HG03064 (cell line): ENCODE data around the gene MBNL2.

Experiments used
- ATAC-seq: cut with Tn5 transposase; IDR thresholded peaks from one replicate; pipeline ENCODE4 v1.9.1; 2021; ENCODE audit warnings: low read depth; ENCODE audit not compliant: unreplicated experiment

Gene MBNL2

GRCh38 chr13:97432917-97433726 is 211.0 kb downstream of the MBNL2 start:
- ATAC-seq, result peak; percentile 74

DNA sequence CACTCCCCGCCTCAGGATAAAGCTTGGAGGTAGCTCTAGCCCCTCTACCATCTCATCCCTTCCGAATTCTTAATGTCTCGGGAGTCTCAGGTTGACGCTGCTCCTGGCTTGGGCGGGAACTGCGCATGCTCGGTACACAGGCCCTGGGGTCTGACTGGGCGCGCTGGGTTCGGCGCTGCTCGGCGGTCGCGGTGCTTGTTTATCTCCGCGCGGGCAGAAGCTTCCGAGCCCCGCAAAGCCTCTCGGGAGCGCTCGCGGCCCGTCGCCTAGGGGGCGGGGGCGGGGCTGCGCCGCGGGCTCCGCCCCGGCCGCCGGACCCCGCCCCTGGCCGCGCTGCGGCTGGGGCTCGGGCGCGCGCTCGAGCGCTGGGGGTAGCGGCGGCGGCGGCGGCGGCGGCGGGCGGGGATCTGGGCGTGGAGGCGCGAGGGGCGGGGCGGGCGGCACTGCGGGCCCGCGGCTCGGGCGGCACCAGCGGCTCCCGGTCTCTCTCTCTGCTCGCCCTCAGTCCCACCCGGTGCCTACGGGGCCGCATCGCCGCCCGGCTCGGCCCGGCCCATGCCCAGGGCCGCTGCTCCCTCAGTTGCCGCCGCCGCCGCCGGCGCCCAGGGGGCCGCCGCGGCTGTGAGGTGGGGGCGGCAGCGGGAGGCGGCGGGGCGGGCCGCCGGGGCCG is 211.7 kb downstream of the MBNL2 start, which contains the start of gene RAP2A:
RAP2A (plus strand) TSS at position 443 of the 670 bp plus-strand sequence. CDS start 302 bp downstream, outside the sequence.
- peak; percentile 40 for ATAC-seq

DNA sequence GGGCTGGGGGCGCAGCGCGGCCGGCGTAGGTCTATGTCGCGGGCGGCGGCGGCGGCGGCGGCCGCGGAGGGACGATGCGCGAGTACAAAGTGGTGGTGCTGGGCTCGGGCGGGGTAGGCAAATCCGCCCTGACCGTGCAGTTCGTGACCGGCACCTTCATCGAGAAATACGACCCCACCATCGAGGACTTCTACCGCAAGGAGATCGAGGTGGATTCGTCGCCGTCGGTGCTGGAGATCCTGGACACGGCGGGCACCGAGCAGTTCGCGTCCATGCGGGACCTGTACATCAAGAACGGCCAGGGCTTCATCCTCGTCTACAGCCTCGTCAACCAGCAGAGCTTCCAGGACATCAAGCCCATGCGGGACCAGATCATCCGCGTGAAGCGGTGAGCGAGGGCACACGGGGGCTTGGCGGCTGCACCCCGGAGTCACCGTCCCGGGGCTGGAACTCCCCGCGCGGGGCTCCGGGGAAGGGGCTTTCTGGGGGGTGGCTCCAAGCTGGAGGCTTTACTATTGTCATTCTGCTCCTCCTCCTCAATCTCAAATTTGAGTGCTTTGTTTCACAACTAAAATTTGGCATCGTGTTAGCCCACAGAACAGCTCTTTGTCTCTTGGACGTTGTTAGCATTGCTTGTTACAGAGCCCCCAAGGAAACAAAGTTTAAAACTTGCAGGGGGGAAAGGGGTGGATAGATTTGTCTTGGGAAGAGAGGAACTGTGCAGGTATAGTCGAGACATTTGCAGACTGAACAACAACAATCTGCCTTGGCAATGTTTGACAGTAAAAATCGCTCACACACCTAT is 212.5 kb downstream of the MBNL2 start:
- ATAC-seq, result peak; percentile 2

- ATAC-seq, result no peak
Measured at GRCh38 chr13:97435323-97435722, 213.2 kb downstream of the MBNL2 start.

- ATAC-seq, result no peak
Measured at GRCh38 chr13:97435794-97436193, 213.7 kb downstream of the MBNL2 start.

DNA sequence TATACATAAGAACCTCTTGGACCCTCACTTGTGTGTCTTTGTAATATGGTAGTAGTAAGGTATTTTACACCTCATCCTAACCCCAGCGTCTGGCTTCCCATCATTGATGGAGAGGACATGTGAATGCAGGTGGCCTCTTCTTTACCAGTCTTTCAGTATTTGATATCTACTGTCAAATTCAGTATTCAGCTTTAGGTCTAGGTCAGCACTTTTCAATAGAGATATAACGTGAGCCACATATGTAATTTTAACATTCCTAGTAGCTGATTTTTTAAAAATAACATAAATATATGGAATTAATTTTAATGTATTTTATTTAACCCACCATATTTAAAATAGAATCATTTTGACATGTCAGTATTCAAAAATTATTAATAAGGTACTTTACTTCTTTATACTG is 214.7 kb downstream of the MBNL2 start:
- no peak for ATAC-seq

GRCh38 chr13:97437729-97438128 is 215.6 kb downstream of the MBNL2 start:
- no peak for ATAC-seq

GRCh38 chr13:97438856-97439595 is 216.9 kb downstream of the MBNL2 start:
- no peak for ATAC-seq

DNA sequence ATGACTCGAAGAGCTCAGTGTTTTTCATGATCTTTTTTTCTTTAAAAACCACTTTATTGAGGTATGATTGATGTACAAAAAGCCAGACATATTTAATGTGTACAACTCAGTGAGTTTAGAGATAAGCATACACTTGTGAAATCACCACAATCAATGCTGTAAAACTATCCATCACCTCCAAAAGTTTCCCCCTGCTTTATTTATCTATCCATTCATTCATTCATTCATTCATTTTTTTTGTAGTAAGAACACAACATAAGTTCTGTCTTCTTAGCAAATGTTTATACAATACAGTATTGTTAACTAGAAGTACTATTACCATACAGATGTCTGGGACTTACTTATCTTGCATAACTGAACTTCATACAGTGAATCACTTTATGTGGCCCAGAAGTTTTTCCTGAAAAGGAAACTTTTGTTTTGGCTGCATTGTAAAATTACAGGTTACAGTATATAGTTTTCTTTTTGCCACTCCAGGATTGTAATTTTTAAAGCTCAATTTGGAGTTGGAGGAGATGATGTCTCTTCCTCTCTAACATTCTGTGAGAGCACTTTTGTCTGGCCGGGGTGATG is 218.6 kb downstream of the MBNL2 start:
- ATAC-seq, result no peak

GRCh38 chr13:97441368-97441767 is 219.2 kb downstream of the MBNL2 start:
- peak; percentile 51 for ATAC-seq
